ENCODE data around the gene CYP4A11. TPM values are rescaled to one million over a fixed set of nuclear protein-coding genes. Genes with fewer than 3 reads are reported as not detected.
"Not testable (repeated sequence)": the region's sequence is repeated elsewhere in the genome, so short reads cannot be mapped to it uniquely, and the experiment has no call there.

The CYP4A11 gene
- total RNA-seq, 2 donors from 2014 or later, result not detected

DNA sequence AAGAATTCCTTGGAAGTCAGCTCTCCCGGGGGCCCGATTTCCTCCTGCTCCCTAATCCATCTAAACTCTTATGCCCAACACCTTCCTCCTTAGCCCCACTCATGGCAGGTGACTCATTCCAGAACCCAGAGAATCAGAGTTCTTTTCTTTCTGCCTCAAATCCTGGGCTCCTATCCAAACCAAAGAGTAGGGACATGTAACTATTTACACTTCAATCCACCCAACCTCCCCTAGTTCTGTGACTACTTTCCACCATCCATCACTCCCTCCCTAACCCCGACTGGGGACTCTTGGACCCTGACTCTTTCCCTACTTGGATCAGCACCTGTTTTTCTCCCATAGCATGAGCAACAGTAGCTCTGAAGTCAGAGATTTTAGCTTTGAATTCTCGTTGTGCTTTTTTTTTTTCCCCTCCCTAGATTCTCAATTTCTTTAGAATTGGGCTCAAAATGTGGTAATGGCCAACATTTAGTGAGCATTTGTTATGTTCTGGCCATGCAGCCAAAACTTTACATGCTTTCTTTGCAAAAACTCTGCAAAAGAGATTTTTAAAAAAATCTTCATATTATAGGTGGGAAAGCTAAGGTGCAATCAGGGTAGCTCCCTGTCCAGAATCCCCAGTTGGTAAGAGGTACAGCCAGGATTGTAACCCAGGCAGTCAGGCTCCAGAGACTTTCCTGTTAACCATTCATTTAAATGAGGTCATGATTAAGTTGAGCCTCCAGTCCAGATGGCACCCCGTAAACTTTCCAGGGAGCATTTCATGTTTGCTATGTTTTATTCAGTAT is 7.5 kb upstream of the CYP4A11 start:
- H3K4me1 ChIP-seq (replicated peaks), result no peaks in the 10 kb centered on the region
- no peak for DNase-seq (ENCODE audit: low spot score)
- H3K27me3 ChIP-seq (replicated peaks; ENCODE audit: insufficient read depth), result no peaks in the 10 kb centered on the region
- H3K36me3 ChIP-seq, result no peaks in the 10 kb centered on the region
- WGBS, result 50% methylated on average over 5 of the region's 5 CpGs
- no peak overlapping the region for H3K27ac ChIP-seq
- no peak overlapping the region for H3K4me3 ChIP-seq
- H3K9me3 ChIP-seq, result no peaks in the 10 kb centered on the region
- TF ChIP-seq, protein P1, sequence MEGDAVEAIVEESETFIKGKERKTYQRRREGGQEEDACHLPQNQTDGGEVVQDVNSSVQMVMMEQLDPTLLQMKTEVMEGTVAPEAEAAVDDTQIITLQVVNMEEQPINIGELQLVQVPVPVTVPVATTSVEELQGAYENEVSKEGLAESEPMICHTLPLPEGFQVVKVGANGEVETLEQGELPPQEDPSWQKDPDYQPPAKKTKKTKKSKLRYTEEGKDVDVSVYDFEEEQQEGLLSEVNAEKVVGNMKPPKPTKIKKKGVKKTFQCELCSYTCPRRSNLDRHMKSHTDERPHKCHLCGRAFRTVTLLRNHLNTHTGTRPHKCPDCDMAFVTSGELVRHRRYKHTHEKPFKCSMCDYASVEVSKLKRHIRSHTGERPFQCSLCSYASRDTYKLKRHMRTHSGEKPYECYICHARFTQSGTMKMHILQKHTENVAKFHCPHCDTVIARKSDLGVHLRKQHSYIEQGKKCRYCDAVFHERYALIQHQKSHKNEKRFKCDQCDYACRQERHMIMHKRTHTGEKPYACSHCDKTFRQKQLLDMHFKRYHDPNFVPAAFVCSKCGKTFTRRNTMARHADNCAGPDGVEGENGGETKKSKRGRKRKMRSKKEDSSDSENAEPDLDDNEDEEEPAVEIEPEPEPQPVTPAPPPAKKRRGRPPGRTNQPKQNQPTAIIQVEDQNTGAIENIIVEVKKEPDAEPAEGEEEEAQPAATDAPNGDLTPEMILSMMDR (IDR thresholded peaks at IDR 0.05), result no peak
- TF ChIP-seq POLR2AphosphoS5 (IDR thresholded peaks at IDR 0.05) (no peak), POLR2A (IDR thresholded peaks at IDR 0.05) (no peak)
- intact Hi-C loops (cut with DNase I), result no loop called here

DNA sequence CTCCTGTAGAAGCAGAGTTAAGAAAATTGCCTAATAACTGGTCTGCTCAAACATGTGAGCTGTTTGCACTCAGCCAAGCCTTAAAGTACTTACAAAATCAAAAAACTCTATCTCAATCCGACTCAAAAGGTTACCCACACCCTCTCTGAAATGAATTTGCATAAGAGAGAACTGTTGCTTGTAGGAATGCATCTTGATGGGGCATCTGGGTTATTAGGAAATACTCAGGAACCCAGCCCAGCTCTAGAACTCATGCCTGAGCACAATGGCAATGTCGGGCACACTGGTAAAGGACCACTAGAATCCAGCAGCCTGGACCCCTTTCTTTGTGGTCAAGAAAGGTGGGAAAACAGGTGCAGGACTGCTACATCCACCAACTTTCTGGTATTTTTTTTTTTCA is 6.4 kb upstream of the CYP4A11 start:
- DNase-seq (ENCODE audit: low spot score); H3K9me3 ChIP-seq; intact Hi-C loops (cut with DNase I); H3K4me1 ChIP-seq (replicated peaks); H3K27me3 ChIP-seq (replicated peaks; ENCODE audit: insufficient read depth); H3K4me3 ChIP-seq; H3K36me3 ChIP-seq; H3K27ac ChIP-seq: not testable (repeated sequence)
- 48% methylated on average over 2 of the region's 2 CpGs for WGBS

DNA sequence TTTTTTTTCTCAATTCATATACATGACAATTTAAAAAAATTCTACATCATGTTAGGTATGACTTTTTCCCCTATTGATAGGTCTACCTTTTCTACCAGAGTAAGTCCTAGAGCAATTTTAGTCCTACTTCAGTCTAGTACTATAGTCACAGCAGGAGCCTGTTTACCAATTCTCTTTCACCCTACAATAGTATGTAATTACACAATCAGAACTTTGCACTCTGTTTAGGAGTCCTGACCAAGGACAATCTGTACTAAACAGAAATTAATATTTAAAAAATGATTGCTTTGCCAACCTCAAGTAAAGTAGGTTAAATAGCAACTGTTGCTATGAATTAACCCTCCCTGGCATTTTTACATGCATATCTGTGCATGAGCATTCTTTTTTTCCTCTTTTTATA is 810 bp upstream of the CYP4A11 start:
- TF ChIP-seq POLR2AphosphoS5 (IDR thresholded peaks at IDR 0.05) (no peak), POLR2A (IDR thresholded peaks at IDR 0.05) (no peak)
- TF ChIP-seq, protein P1 (IDR thresholded peaks at IDR 0.05), result no peak
- Histone ChIP-seq H3K4me3 (no peak overlapping the region), H3K27ac (no peak overlapping the region)

DNA sequence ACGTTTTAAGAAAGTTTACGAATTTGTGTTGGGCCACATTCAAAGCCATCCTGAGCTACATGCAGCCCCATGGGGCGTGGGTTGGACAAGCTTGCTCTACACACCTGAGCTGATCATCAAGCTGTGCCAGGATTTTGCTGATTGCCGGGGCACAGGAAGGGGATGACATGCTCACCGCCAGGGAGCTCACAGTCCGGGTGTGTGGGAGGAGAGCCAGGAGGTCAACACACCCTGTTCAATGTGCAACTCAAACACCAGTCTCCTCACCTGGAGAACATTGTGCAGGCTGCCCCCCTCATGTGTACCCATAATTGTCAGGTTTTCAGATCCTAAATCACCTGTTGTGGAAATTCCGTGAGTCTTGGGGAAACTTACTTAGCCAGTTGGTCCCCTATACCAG is 969 bp downstream of the CYP4A11 start:
- TF ChIP-seq POLR2A (IDR thresholded peaks at IDR 0.05) (no peak), POLR2AphosphoS5 (IDR thresholded peaks at IDR 0.05) (no peak)
- TF ChIP-seq, protein P1 (IDR thresholded peaks at IDR 0.05), result no peak
- H3K4me1 ChIP-seq (replicated peaks), result no peaks in the 10 kb centered on the region
- no peaks in the 10 kb centered on the region for H3K27me3 ChIP-seq (replicated peaks; ENCODE audit: insufficient read depth)
- no peak for DNase-seq (ENCODE audit: low spot score)
- H3K27ac ChIP-seq, result no peak overlapping the region
- H3K4me3 ChIP-seq, result no peak overlapping the region
- H3K36me3 ChIP-seq, result no peaks in the 10 kb centered on the region
- intact Hi-C loops (cut with DNase I), result no loop called here
- H3K9me3 ChIP-seq, result no peaks in the 10 kb centered on the region
- WGBS, result 42% methylated on average over 7 of the region's 7 CpGs

More for the DNA sequence above, 810 bp upstream of the CYP4A11 start:
- H3K27me3 ChIP-seq (replicated peaks; ENCODE audit: insufficient read depth), result no peaks in the 10 kb centered on the region
- H3K4me1 ChIP-seq (replicated peaks), result no peaks in the 10 kb centered on the region
- no peaks in the 10 kb centered on the region for H3K36me3 ChIP-seq
- H3K9me3 ChIP-seq, result no peaks in the 10 kb centered on the region
- intact Hi-C loops (cut with DNase I), result no loop called here
- no peak for DNase-seq (ENCODE audit: low spot score)

DNA sequence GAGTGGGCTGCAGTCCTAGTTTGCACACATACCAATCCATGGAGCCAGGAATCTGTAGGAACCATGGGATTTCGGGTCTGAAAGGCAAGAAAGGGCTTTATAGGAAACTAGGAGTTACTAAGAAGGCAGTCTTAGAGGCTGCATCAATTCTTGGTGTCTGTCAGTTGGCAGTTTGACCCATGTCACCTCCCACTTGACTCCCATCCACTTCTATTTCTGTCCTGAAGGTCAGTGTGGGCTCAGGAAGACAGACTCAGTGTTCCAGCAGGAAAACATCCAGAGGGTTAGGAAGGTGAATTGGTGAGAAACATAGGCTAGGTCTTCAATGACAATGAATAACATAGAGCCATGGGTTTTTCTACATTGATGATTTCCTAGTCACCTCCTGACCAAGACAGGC is 4.0 kb downstream of the CYP4A11 start:
- Histone ChIP-seq H3K9me3 (no peaks in the 10 kb centered on the region), H3K4me3 (no peak overlapping the region), H3K27me3 (replicated peaks; ENCODE audit: insufficient read depth) (no peaks in the 10 kb centered on the region), H3K27ac (no peak overlapping the region), H3K4me1 (replicated peaks) (no peaks in the 10 kb centered on the region), H3K36me3 (no peaks in the 10 kb centered on the region)
- DNase-seq (ENCODE audit: low spot score), result no peak
- 77% methylated on average over 1 of the region's 1 CpG for WGBS
- TF ChIP-seq, protein P1 (IDR thresholded peaks at IDR 0.05), result no peak
- TF ChIP-seq POLR2AphosphoS5 (IDR thresholded peaks at IDR 0.05), result no peak
- no peak for TF ChIP-seq POLR2A (IDR thresholded peaks at IDR 0.05)
- intact Hi-C loops (cut with DNase I), result no loop called here
